Caco-2 (cell line): Measurements from ENCODE around the gene RUNX2. TPM values are rescaled to one million over a fixed set of nuclear protein-coding genes. Genes with fewer than 3 reads are reported as not detected.

Experiments used
- BruUV-seq: library from RNA; stranded (reverse); fragments of 400-500 nt; replicated peaks from 2 replicates; lab custom pipeline; 2021; lab: Mats Ljungman, UMichigan
- CTCF ChIA-PET: fragments of 300-600 bp; sonication (Branson Sonifier 250); formaldehyde crosslinking; loops from one replicate; lab custom pipeline; 2022; ENCODE audit warnings: antibody characterized with exemption; lab: Charles Lee
- POLR2A ChIA-PET: fragments of 300-600 bp; sonication (Branson Sonifier 250); formaldehyde crosslinking; loops from one replicate; lab custom pipeline; 2022; ENCODE audit warnings: antibody characterized with exemption; lab: Charles Lee
- DNase-seq, 2 experiments: peaks; one replicate each; pipeline versions ENCODE4 v3.0.0 to v3.0.0-alpha.2; 2020 to 2022
- H3K27me3 ChIP-seq: replicated peaks from 2 replicates; pipeline ENCODE4 v1.6.0; 2011; ENCODE audit warnings: low read length; ENCODE audit not compliant: control insufficient read depth, insufficient read depth
- H3K36me3 ChIP-seq: 2 replicates; pipeline ENCODE4 v1.5.1; 2011; ENCODE audit warnings: low read length; ENCODE audit not compliant: control insufficient read depth, insufficient read depth
- H3K4me1 ChIP-seq: fragments of 250-450 bp; sonication (Bioruptor Pico); 2 replicates; pipeline ENCODE4 v1.5.1; 2020; ENCODE audit warnings: mild to moderate bottlenecking
- H3K4me3 ChIP-seq: 2 replicates; pipeline ENCODE4 v1.5.1; 2011; ENCODE audit warnings: low read depth, mild to moderate bottlenecking, control low read depth, low read length
- H3K9me3 ChIP-seq: fragments of 250-450 bp; sonication (Bioruptor Pico); 2 replicates; pipeline ENCODE4 v1.5.1; 2020; ENCODE audit warnings: mild to moderate bottlenecking, moderate library complexity
- H3K27ac Mint-ChIP-seq: one replicate; pipeline ENCODE4 v1.8.0; 2022; ENCODE audit warnings: mixed read lengths; ENCODE audit not compliant: unreplicated experiment
- H3K27me3 Mint-ChIP-seq: one replicate; pipeline ENCODE4 v1.8.0; 2022; ENCODE audit warnings: mixed read lengths; ENCODE audit not compliant: insufficient read depth, unreplicated experiment
- H3K36me3 Mint-ChIP-seq: one replicate; pipeline ENCODE4 v1.8.0; 2022; ENCODE audit warnings: mild to moderate bottlenecking, mixed read lengths; ENCODE audit not compliant: insufficient read depth, unreplicated experiment
- H3K4me1 Mint-ChIP-seq: one replicate; pipeline ENCODE4 v1.8.0; 2022; ENCODE audit warnings: low read depth, mixed read lengths; ENCODE audit not compliant: unreplicated experiment
- H3K4me3 Mint-ChIP-seq: one replicate; pipeline ENCODE4 v1.8.0; 2022; ENCODE audit warnings: mild to moderate bottlenecking, moderate library complexity, mixed read lengths; ENCODE audit not compliant: unreplicated experiment
- H3K9me3 Mint-ChIP-seq: one replicate; pipeline ENCODE4 v1.8.0; 2022; ENCODE audit warnings: mixed read lengths; ENCODE audit not compliant: unreplicated experiment
- CTCF ChIP-seq, 2 experiments: fragments of 200-600 bp in 1 of 2; IDR thresholded peaks; 1 replicate in 1 of 2; 2 replicates in 1 of 2; pipeline versions ENCODE4 v1.5.1 to v1.8.0; 2011 to 2022; ENCODE audit warnings: antibody characterized with exemption in 1 of 2, control low read depth in 1 of 2, inconsistent platforms in 1 of 2, low read depth in 1 of 2, low read length in 1 of 2, mild to moderate bottlenecking in 1 of 2, moderate library complexity in 1 of 2; ENCODE audit not compliant: insufficient read depth in 1 of 2, severe bottlenecking in 1 of 2, unreplicated experiment in 1 of 2
- intact Hi-C: fragments of 100-400 bp; cut with micrococcal nuclease; formaldehyde crosslinking; loops from one replicate; pipeline ENCODE4 v1.10.0; 2022; ENCODE audit not compliant: unreplicated experiment
- total RNA-seq: library from RNA; stranded (reverse); gene quantifications from 2 replicates; pipeline ENCODE4 v1.2.3, GENCODE V29; 2022

RUNX2 gene
- total RNA-seq, 1 experiment from 2014 or later = not detected

GRCh38 chr6:45423111-45423823, 95.1 kb downstream of the RUNX2 start:
- DNase-seq = no peak
- peaks cover 7% of the 10 kb centered on the region; the same call in 1 of the 2 replicates for H3K4me1 ChIP-seq
- peak overlapping the region; percentile 46 for H3K4me3 ChIP-seq
- H3K9me3 ChIP-seq = no peaks in the 10 kb centered on the region
- no peak for TF ChIP-seq CTCF (IDR thresholded peaks at IDR 0.05; ENCODE audit: insufficient read depth in 1 of 2, low read depth in 1 of 2, low read length in 1 of 2, severe bottlenecking in 1 of 2, unreplicated experiment in 1 of 2)
- H3K27me3 ChIP-seq = peaks cover 13% of the 10 kb centered on the region
- Mint-ChIP-seq H3K4me1 (no peaks in the 10 kb centered on the region), H3K4me3 (peak overlapping the region; percentile 84), H3K36me3 (no peaks in the 10 kb centered on the region), H3K27me3 (peaks cover 33% of the 10 kb centered on the region), H3K27ac (no peak overlapping the region), H3K9me3 (no peaks in the 10 kb centered on the region)
- H3K36me3 ChIP-seq = no peaks in the 10 kb centered on the region
- intact Hi-C loops = loop anchor here (2.0 kb wide), 1 partner anchor 292 kb away; no protein-coding TSS in a partner anchor
- POLR2A ChIA-PET = no interaction called here
- CTCF ChIA-PET = no interaction called here
- no TSS peak for BruUV-seq

GRCh38 chr6:45423824-45424450, 95.8 kb downstream of the RUNX2 start:
- peaks cover 33% of the 10 kb centered on the region for H3K27me3 Mint-ChIP-seq
- Histone ChIP-seq H3K36me3 (no peaks in the 10 kb centered on the region), H3K9me3 (no peaks in the 10 kb centered on the region), H3K27me3 (peaks cover 13% of the 10 kb centered on the region), H3K4me3 (no peak overlapping the region), H3K4me1 (peaks cover 7% of the 10 kb centered on the region; the same call in 1 of the 2 replicates)
- no peak overlapping the region for H3K27ac Mint-ChIP-seq
- H3K4me3 Mint-ChIP-seq = no peak overlapping the region
- BruUV-seq = no TSS peak
- ChIA-PET POLR2A (no interaction called here), CTCF (no interaction called here)
- intact Hi-C loops = loop anchor here (2.0 kb wide), 1 partner anchor 291 kb away; no protein-coding TSS in a partner anchor
- no peaks in the 10 kb centered on the region for H3K4me1 Mint-ChIP-seq
- no peaks in the 10 kb centered on the region for H3K36me3 Mint-ChIP-seq
- no peak for DNase-seq
- TF ChIP-seq CTCF (IDR thresholded peaks at IDR 0.05; ENCODE audit: insufficient read depth in 1 of 2, low read depth in 1 of 2, low read length in 1 of 2, severe bottlenecking in 1 of 2, unreplicated experiment in 1 of 2) = no peak
- H3K9me3 Mint-ChIP-seq = no peaks in the 10 kb centered on the region

- Mint-ChIP-seq H3K4me1 (no peaks in the 10 kb centered on the region), H3K9me3 (no peaks in the 10 kb centered on the region), H3K27me3 (peaks cover 29% of the 10 kb centered on the region), H3K4me3 (no peak overlapping the region), H3K27ac (no peak overlapping the region), H3K36me3 (no peaks in the 10 kb centered on the region)
- Histone ChIP-seq H3K4me3 (no peak overlapping the region), H3K27me3 (peaks cover 13% of the 10 kb centered on the region), H3K9me3 (no peaks in the 10 kb centered on the region), H3K36me3 (no peaks in the 10 kb centered on the region), H3K4me1 (peaks cover 7% of the 10 kb centered on the region; the same call in 1 of the 2 replicates)
- CTCF ChIA-PET = no interaction called here
- BruUV-seq = no TSS peak
- intact Hi-C loops = no loop called here
- no peak for TF ChIP-seq CTCF (IDR thresholded peaks at IDR 0.05; ENCODE audit: insufficient read depth in 1 of 2, low read depth in 1 of 2, low read length in 1 of 2, severe bottlenecking in 1 of 2, unreplicated experiment in 1 of 2)
- POLR2A ChIA-PET = no interaction called here
- no peak for DNase-seq
Observed at GRCh38 chr6:45424451-45424861, 96.3 kb downstream of the RUNX2 start.
